GM18526 (cell line): ENCODE measurements around the gene LCN15.

Experiments
- POLR2A ChIP-seq: IDR thresholded peaks from 3 replicates; pipeline ENCODE4 v1.6.1; 2011; ENCODE audit not compliant: insufficient read length; ENCODE audit errors: extremely low read depth

Gene LCN15

DNA sequence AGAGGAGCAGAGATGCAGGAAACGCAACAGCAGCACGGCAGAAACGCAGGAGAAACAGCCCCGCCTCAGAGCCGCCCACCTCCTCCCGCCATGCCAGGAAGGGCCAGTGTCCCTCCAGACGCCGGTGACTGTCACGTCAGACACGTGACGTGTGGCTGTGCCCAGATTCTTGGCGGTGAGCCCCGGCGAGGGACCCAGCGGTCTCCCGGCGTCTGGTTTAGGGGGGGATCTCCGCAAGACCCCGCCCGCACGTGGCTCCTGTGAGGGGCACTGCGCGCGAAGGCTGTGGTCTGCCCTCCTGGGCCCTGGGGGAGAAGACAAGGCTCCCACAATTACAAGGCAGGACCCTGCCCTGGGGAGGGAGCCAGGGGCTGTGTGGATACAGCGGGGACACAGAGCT lies 3.9 kb downstream of the LCN15 start:
- no peak for TF ChIP-seq POLR2A

DNA sequence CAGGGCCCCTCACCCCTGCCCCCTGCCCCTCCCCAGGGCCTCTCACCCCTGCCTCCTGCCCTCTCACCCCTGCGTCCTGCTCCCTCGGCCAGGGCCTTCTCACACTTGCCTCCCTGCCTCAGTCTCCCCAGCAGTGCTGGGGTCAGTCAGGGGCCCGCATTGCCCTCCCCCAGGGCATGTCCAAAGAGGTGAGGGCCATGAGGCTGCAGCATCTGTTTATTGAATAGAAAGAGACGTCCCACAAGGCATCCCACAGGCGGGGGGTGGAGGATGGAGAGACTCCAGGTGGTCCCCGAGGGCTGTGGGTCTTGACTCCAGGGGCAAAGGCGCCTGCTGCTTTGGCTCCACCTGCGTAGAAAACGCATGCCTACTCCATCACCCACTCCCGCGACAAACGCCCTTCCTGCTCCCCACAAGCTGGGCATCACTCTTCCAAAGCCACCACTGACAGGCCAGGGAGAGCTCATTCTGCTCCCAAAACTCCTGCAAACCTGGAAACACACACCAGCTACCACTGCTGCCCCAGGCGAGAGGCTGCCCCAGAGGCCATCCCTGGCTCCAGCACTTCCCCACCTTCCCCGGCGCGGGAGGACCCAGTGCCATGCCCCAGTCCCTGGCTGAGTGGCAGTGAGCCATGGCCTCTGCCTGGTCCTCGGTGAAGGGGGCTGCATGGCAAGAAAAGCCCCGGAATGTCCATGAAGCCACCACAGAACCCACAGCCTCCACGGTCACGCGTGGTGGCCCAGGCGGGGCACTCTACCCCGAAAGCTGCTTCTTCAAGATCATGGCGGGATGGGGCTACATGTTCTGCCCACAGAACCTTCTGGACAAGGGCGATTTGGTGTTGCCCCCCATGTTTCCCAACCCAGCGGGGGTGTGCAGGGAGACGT lies 4.6 kb downstream of the LCN15 start:
- TF ChIP-seq POLR2A: no peak

DNA sequence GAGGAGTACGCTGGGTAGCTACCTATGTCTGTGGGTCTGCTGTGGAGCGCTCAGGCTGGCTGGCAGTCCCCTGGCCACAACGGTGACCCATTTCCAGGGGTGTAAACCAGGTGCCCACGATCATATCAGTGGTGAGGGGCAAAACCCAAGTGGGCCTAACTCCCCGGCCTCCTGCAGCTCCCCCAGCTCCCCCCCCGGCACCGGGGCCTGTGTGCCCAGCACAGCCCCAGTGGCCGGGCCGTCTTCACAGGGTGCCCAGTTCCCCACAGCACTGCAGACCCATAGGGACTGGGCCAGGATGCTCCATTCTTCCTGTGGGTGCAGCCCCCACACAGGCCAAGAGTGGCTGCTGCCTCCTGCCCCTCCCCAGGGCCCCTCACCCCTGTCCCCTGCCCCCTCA lies 5.3 kb downstream of the LCN15 start:
- TF ChIP-seq POLR2A: no peak

DNA sequence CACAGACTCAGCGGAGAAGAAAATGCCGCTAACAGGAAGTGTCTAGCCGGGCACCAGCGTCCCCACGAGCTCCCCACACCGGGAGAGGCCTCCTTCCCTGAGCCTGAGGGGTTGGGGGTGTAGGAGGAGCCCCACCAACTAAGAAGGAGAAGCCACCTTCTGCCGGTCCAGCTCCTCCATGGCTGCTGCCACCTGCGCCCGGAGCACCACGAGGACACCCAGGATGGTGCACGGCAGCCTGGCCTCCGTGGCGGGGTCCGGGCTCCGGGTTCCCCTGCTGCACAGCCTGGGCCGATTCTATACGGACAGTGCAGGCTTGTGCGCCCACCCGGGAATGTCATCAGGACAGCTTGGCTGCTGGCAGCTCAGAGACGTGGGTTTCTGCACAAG lies 6.6 kb downstream of the LCN15 start:
- no peak for TF ChIP-seq POLR2A

DNA sequence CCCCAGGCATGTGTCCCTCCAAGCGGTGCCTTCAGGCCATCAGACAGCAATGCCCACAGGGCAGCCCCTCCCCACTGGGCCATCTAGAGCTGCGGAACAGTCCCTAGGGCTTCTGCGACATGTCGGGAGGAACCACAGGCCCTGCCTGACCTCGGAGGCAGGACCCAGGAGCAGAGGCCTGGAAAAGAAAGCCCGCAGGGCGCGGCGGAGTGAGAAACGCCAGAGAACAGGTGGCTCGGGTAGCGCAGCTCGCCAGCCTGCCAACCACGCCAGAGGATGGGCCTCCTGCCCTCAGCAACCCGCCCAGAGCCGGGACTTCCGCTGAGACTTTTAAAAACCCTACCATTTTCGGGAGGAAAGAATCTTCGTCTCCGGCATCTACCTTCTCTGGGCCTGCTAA lies 7.0 kb downstream of the LCN15 start:
- no peak for TF ChIP-seq POLR2A

DNA sequence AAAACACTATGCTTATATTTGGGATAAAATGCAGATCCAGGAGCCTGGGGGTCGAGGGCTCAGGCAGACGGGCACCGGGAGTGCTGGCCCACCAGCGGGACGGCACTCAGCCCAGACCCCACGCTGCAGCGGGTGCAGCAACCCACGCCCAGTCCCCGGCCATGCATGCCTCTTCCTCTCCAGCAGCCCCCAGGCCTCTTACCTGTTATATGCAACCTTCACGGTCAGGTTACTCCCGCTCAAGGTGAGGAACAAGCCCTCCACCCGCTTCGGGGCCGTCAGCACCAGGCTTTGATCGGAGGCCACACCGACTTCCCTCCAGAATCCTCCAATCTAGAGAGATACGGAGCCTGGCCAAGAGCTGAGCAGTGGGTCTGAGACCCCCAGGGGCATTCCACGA lies 7.5 kb downstream of the LCN15 start:
- no peak for TF ChIP-seq POLR2A

DNA sequence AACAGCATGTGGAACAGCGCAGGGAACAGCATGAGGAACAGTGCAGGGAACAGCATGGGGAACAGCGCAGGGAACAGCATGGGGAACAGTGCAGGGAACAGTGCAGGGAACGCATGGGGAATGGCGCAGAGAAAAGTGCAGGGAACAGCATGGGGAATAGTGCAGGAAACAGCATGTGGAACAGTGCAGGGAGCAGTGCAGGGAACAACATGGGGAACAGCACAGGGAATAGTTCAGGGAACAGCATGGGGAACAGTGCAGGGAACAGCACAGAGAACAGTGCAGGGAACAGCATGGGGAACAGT lies 8.2 kb downstream of the LCN15 start:
- TF ChIP-seq POLR2A: no peak

DNA sequence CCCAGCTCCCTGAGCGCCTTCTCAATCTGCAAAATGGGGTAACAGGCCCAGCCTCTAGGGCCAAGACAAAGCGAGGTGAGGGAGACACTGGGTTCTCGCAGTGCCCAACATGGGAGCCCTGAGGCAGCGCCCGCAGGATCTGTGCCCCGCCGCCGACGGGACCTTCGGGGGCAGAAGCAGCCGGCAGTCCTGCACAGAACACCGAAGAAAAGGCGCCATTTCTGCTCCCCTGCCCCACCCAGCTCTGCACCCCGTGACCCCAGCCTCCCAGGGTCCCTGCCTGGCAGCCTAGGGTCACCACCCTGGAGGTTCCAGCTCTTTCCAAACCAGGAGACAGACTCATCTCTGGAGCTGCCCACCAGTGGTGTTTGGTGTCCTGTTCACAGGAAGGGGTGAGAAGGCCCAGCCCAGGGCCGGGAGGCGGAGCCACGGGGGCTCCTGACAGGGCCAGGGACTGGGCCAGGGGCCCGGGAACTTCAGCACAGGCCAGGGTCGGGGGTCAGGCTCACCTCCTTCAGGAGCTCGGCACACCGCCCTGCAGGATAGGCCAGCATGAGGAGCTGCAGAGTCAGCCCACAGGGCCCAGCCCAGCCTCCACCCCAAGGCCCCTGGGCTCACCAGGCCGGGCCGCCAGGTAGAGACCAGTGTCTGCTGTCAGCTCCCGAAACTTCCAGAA lies 9.6 kb downstream of the LCN15 start:
- TF ChIP-seq POLR2A: no peak

DNA sequence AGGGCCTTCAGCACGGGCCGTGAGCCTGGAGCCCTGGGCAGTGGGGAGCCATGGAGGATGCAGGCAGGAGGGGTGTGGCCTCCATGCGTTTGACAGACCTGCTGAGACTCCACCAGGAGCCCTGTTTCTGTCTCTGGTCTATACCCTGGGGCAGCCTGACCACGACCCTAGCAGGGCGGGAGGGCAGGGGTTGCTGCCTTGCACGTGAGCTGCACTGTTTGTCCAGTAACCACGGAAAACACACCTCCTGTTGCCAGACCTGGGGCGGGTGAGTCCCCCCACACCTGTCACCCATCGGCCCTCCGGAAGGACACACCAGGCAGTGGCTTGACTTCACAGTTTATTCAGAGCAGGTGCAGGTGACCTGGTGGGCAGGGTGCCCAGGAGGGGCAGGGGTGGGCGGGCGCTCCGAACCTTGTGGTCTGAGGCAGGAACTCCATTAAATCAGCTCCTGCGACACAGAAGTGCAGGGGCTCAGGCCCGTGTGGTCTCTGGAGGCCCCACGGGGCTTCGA lies 10.2 kb downstream of the LCN15 start:
- no peak for TF ChIP-seq POLR2A

DNA sequence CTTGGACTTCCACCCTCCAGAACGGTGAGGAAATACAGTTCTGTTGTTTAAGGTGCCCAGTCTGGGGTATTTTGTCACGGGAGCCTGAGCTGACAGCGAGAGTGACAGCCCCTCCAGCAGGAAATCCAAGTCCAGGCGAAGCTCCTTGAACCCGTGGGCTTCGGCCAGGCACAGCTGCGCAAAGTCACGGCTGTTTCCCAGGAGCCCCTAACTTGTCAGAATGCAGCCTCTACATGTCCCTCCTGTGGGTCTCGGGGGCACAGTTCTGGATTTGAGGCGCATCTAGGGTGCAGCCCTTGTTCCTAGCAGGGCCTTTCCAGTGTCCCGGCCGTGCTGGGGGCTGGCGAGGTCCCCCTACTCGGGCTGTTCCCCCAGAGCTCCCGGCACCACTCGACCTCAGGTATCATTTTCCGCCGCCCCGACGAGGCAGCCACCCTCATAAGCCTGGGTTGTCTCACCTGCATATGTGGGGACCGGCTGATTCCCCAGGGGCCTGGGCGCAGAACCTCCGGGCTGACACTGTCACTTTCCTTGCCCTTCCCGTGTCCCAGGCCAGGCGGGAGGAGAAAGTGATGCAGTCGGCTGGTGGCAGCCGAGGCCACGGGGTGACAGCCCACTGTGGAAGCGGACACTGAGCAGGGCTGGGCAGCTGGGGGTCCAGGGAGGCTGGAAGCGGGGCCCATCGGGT lies 10.8 kb downstream of the LCN15 start:
- TF ChIP-seq POLR2A: no peak

DNA sequence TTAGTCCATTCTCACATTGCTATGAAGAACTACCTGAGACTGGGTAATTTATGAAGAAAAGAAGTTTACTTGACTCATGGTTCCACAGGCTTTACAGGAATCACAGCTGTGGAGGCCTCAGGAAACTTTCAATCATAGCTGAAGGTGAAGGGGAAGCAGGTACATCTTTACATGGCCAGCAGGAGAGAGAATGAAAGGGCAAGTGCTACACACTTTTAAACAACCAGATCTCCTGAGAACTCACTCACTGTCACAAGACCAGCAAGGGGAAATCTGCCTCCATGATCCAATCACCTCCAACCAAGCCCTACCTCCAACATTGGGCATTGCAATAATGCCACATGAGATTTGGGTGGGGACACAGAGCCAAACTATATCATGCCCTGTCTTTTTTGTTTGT lies 12.5 kb downstream of the LCN15 start:
- TF ChIP-seq POLR2A: no peak

DNA sequence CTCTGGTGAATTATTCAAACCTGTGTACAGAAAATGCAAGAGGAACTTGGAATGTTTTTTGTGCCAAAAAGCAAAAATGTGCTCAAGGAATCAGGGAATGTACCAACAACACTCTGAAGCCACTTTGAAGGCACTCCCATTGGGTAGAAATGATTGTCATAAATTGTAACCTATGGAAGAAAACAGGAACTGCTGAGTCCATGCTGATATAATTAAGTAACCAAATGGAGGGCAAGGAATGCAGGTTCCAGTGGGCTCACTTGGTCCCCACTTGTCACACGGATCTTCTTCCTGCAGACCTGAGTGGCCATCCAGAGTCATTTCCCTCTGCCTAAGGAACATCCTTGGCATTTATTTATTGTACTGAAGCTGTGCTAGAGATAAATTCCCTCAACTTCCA lies 13.1 kb downstream of the LCN15 start:
- TF ChIP-seq POLR2A: no peak

DNA sequence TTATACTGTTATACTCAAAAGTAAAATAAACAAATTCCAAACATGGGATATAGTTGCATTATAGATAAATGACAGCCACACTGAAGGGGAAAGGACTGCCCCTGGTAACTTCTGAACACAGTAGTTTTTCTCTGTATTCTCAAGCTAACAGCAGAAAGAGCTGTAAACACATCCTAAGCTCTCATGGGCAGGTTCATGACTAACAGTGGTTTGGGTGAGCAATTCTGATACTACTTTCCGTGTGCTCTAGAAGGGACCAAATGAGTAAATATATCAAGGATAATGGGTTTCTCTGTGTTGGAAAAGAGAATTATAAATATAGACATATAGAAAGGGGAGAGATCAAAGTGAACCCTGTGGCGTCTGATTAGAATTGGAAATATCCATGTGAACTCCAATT lies 13.8 kb downstream of the LCN15 start:
- no peak for TF ChIP-seq POLR2A

DNA sequence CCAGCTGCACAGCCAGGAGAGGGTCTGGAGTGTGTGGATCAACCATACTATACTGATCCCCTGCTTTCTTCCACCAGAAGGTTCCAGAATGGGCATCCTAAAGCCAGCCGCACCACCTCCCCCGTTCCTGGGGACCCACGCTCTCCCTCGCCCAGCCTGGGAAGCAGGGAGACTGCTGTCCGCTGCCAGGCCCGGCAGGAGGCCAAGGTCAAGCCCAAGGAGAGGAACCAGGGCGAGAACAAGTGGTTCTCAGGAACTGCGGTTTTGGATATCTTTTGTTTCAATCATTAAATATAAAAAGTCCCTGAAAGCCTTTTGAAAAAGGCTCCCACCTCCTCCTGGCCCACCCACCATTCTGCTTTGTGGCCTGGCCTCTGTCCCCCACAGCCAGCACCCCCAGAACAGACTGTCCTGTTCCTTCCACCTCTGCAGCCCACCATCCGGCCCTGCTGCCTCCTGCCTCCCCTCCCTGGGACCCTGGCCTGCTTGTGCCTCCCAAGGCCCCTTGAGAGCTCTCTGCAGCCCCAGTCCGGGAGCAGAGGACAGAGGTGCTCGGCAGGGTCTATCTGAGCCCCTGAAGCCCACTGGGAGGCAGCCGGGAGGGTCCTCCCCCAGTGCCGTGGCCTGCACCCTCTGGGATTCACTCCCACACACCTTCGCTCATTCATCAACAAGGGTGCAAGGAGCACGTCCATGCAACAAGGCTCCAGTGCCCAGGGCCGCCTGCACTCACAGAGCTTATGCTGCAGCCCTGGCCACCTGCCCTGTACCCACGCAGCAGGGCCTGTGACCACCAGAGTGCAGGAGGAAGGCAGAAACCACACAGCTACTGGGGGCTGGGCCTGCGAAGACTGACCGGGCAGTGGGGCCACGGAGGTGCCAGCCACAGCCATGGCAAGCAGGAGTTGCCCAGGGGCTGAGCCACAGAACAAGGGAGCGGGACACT lies 15.4 kb downstream of the LCN15 start:
- no peak for TF ChIP-seq POLR2A

DNA sequence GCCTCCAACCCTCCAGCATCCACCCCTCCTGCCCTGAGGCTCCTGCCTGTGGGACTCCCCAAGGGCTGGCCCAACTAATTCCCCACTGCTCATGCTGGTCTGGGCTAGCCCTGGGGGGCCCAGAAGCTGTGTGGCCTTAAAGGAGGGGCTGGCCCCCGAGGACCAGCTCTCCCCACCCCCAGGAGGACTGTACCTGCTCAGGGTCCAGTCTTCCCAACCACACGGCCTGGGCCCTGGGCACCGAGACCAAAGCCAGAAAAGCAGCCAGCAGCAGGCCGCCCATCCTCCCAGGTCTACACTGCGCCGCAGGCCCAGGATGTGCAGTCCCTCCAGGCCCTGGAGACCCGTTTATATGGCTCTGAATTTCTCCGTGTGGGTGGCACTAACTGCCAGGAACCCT lies 16.1 kb downstream of the LCN15 start, which contains the start of gene LCN6:
LCN6 (minus strand) TSS at position 325 of the 400 bp plus-strand sequence; CDS start at position 283, 42 bp downstream.
- no peak for TF ChIP-seq POLR2A
